ENCODE data around the gene OMP.

- TF ChIP-seq POLR2AphosphoS5 (IDR thresholded peaks at IDR 0.05; ENCODE audit: low read depth, low read length) = no peak
- no peak for TF ChIP-seq POLR2A (IDR thresholded peaks at IDR 0.05; ENCODE audit: low read depth, low read length)
- TF ChIP-seq TAF1 (IDR thresholded peaks at IDR 0.05; ENCODE audit: borderline replicate concordance, low read depth, low read length) = no peak
Observed at GRCh38 chr11:77093987-77094840, 8.4 kb upstream of the OMP start.

Data from GM12892 (cell line).